Mucosa of stomach (tissue), 1 donor: ENCODE measurements around the gene CTCFL.
"Not testable (repeated sequence)": the region's sequence is repeated elsewhere in the genome, so short reads cannot be mapped to it uniquely, and the experiment has no call there.

ENCODE experiments used
- H3K27me3 ChIP-seq: one replicate; pipeline ENCODE4 v1.7.0; 2013; ENCODE audit warnings: mild to moderate bottlenecking, low read length; ENCODE audit not compliant: control insufficient read depth, insufficient read depth
- H3K36me3 ChIP-seq: one replicate; pipeline ENCODE4 v1.7.0; 2013; ENCODE audit warnings: low read length; ENCODE audit not compliant: control insufficient read depth, insufficient read depth
- H3K4me1 ChIP-seq: one replicate; pipeline ENCODE4 v1.7.0; 2013; ENCODE audit warnings: mild to moderate bottlenecking, low read length; ENCODE audit not compliant: control insufficient read depth, insufficient read depth
- H3K4me3 ChIP-seq: one replicate; pipeline ENCODE4 v1.7.0; 2013; ENCODE audit warnings: low read length
- H3K9ac ChIP-seq: one replicate; pipeline ENCODE4 v1.7.0; 2013; ENCODE audit warnings: mild to moderate bottlenecking, low read length, moderate library complexity
- H3K9me3 ChIP-seq: one replicate; pipeline ENCODE4 v1.7.0; 2013; ENCODE audit warnings: mild to moderate bottlenecking, low read length, moderate library complexity; ENCODE audit not compliant: control insufficient read depth
- donor health status: Pancreatic carcinoma.

CTCFL gene

GRCh38 chr20:57527728-57528127 lies 2.8 kb upstream of the CTCFL start:
- no peaks in the 10 kb centered on the region for H3K9me3 ChIP-seq
- H3K27me3 ChIP-seq = no peaks in the 10 kb centered on the region
- H3K9ac ChIP-seq = no peak overlapping the region

GRCh38 chr20:57526885-57527460 lies 2.0 kb upstream of the CTCFL start:
- peaks cover 17% of the 10 kb centered on the region for H3K4me1 ChIP-seq
- no peak overlapping the region for H3K4me3 ChIP-seq
- H3K27me3 ChIP-seq = no peaks in the 10 kb centered on the region
- no peaks in the 10 kb centered on the region for H3K36me3 ChIP-seq
- H3K9ac ChIP-seq = no peak overlapping the region
- no peaks in the 10 kb centered on the region for H3K9me3 ChIP-seq

More at GRCh38 chr20:57527728-57528127, 2.8 kb upstream of the CTCFL start:
- H3K4me3 ChIP-seq = no peak overlapping the region
- no peaks in the 10 kb centered on the region for H3K36me3 ChIP-seq
- H3K4me1 ChIP-seq = peaks cover 18% of the 10 kb centered on the region

GRCh38 chr20:57526087-57526884 lies 1.3 kb upstream of the CTCFL start:
- Histone ChIP-seq H3K9ac (no peak overlapping the region), H3K27me3 (no peaks in the 10 kb centered on the region), H3K36me3 (no peaks in the 10 kb centered on the region), H3K9me3 (no peaks in the 10 kb centered on the region), H3K4me3 (no peak overlapping the region), H3K4me1 (peaks cover 15% of the 10 kb centered on the region)

- Histone ChIP-seq H3K4me1 (peaks cover 15% of the 10 kb centered on the region), H3K9me3 (no peaks in the 10 kb centered on the region), H3K27me3 (no peaks in the 10 kb centered on the region), H3K9ac (no peak overlapping the region), H3K4me3 (no peak overlapping the region), H3K36me3 (no peaks in the 10 kb centered on the region)
Measured at GRCh38 chr20:57525328-57526086, 567 bp upstream of the CTCFL start.

- H3K9ac ChIP-seq = no peak overlapping the region
- no peak overlapping the region for H3K4me3 ChIP-seq
- H3K4me1 ChIP-seq = peaks cover 15% of the 10 kb centered on the region
- no peaks in the 10 kb centered on the region for H3K27me3 ChIP-seq
- H3K36me3 ChIP-seq = no peaks in the 10 kb centered on the region
- H3K9me3 ChIP-seq = no peaks in the 10 kb centered on the region
Measured at GRCh38 chr20:57523782-57524181, 1.2 kb downstream of the CTCFL start.

GRCh38 chr20:57522380-57523140 lies 2.4 kb downstream of the CTCFL start:
- Histone ChIP-seq H3K4me1 (peaks cover 14% of the 10 kb centered on the region), H3K27me3 (no peaks in the 10 kb centered on the region), H3K4me3 (no peak overlapping the region), H3K9me3 (no peaks in the 10 kb centered on the region), H3K9ac (no peak overlapping the region), H3K36me3 (no peaks in the 10 kb centered on the region)

- no peak overlapping the region for H3K4me3 ChIP-seq
- H3K27me3 ChIP-seq = no peaks in the 10 kb centered on the region
- no peaks in the 10 kb centered on the region for H3K9me3 ChIP-seq
- no peak overlapping the region for H3K9ac ChIP-seq
- no peaks in the 10 kb centered on the region for H3K36me3 ChIP-seq
- H3K4me1 ChIP-seq = peaks cover 7% of the 10 kb centered on the region
Measured at GRCh38 chr20:57517904-57518303, 7.0 kb downstream of the CTCFL start.

- H3K4me1 ChIP-seq = no peaks in the 10 kb centered on the region
- H3K27me3 ChIP-seq = no peaks in the 10 kb centered on the region
- no peaks in the 10 kb centered on the region for H3K36me3 ChIP-seq
- no peaks in the 10 kb centered on the region for H3K9me3 ChIP-seq
- no peak overlapping the region for H3K9ac ChIP-seq
- no peak overlapping the region for H3K4me3 ChIP-seq
Measured at GRCh38 chr20:57514273-57514751, 10.6 kb downstream of the CTCFL start.

- H3K9me3 ChIP-seq = no peaks in the 10 kb centered on the region
- no peak overlapping the region for H3K9ac ChIP-seq
- no peaks in the 10 kb centered on the region for H3K4me1 ChIP-seq
- H3K36me3 ChIP-seq = no peaks in the 10 kb centered on the region
- no peak overlapping the region for H3K4me3 ChIP-seq
- H3K27me3 ChIP-seq = no peaks in the 10 kb centered on the region
Measured at GRCh38 chr20:57513199-57513598, 11.7 kb downstream of the CTCFL start.

- H3K27me3 ChIP-seq = no peaks in the 10 kb centered on the region
- H3K36me3 ChIP-seq = no peaks in the 10 kb centered on the region
- H3K9ac ChIP-seq = no peak overlapping the region
- no peak overlapping the region for H3K4me3 ChIP-seq
- no peaks in the 10 kb centered on the region for H3K4me1 ChIP-seq
- no peaks in the 10 kb centered on the region for H3K9me3 ChIP-seq
Measured at GRCh38 chr20:57512432-57512831, 12.5 kb downstream of the CTCFL start.

- not testable (repeated sequence) for H3K4me1 ChIP-seq, H3K27me3 ChIP-seq, H3K9me3 ChIP-seq, H3K9ac ChIP-seq, H3K36me3 ChIP-seq, H3K4me3 ChIP-seq
Measured at GRCh38 chr20:57511709-57512108, 13.2 kb downstream of the CTCFL start.
